Measurements from ENCODE around the gene TMEM17. TPM values are rescaled to one million over a fixed set of nuclear protein-coding genes. Genes with fewer than 3 reads are reported as not detected.

TMEM17 gene
- total and polyA plus RNA-seq, 2 of the 13 experiments (the other 11 are each of a cell fraction or from before 2014, with no cell fraction given), result 0.22 to 0.50 TPM

DNA sequence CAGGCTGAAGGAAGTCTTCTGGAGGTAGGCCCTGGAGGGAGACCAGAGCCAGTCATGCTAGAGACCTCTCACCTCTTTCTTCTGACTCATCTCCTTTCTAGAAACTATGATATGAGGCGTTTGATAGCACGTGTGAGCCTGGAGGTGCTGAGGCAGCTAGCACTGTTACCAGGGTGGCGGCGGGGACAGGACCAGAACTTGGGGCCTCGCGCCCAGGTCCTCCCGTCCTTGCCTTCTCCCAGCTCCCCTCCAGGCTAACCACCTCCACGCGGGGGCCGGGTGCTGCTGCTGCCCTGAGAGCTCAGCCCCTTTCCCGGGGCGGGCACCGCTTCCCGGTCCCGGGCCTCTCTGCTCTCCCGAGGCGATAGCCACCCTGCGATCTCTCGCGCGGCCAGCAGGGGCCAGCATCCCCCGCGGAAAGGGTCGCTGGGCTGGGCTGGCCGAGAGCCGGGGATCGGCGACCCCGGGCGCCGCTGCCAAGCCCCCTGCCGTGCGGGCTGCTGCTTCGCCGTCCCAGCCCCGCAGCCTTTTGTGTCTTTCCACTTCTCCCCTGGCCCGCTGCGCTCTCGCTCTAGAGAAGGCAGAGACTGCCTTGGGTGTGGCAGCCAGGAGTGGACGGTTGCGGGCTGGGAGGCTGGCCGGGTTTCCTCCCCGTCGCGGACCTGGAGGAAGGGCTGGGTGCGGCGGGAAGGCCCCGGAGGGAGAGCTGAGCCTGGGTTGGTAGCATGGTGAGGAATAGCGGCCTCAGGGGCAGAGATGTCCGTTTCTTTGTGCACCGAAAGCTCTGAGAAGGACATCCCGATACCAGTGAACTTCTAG is 49.1 kb downstream of the TMEM17 start (continued):
- TF ChIP-seq NFKBIZ (CRISPR knock-in tag; IDR thresholded peaks at IDR 0.05), result no peak
- TF ChIP-seq, protein P1, sequence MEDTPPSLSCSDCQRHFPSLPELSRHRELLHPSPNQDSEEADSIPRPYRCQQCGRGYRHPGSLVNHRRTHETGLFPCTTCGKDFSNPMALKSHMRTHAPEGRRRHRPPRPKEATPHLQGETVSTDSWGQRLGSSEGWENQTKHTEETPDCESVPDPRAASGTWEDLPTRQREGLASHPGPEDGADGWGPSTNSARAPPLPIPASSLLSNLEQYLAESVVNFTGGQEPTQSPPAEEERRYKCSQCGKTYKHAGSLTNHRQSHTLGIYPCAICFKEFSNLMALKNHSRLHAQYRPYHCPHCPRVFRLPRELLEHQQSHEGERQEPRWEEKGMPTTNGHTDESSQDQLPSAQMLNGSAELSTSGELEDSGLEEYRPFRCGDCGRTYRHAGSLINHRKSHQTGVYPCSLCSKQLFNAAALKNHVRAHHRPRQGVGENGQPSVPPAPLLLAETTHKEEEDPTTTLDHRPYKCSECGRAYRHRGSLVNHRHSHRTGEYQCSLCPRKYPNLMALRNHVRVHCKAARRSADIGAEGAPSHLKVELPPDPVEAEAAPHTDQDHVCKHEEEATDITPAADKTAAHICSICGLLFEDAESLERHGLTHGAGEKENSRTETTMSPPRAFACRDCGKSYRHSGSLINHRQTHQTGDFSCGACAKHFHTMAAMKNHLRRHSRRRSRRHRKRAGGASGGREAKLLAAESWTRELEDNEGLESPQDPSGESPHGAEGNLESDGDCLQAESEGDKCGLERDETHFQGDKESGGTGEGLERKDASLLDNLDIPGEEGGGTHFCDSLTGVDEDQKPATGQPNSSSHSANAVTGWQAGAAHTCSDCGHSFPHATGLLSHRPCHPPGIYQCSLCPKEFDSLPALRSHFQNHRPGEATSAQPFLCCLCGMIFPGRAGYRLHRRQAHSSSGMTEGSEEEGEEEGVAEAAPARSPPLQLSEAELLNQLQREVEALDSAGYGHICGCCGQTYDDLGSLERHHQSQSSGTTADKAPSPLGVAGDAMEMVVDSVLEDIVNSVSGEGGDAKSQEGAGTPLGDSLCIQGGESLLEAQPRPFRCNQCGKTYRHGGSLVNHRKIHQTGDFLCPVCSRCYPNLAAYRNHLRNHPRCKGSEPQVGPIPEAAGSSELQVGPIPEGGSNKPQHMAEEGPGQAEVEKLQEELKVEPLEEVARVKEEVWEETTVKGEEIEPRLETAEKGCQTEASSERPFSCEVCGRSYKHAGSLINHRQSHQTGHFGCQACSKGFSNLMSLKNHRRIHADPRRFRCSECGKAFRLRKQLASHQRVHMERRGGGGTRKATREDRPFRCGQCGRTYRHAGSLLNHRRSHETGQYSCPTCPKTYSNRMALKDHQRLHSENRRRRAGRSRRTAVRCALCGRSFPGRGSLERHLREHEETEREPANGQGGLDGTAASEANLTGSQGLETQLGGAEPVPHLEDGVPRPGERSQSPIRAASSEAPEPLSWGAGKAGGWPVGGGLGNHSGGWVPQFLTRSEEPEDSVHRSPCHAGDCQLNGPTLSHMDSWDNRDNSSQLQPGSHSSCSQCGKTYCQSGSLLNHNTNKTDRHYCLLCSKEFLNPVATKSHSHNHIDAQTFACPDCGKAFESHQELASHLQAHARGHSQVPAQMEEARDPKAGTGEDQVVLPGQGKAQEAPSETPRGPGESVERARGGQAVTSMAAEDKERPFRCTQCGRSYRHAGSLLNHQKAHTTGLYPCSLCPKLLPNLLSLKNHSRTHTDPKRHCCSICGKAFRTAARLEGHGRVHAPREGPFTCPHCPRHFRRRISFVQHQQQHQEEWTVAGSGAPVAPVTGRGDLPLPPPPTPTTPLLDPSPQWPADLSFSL (CRISPR knock-in tag; IDR thresholded peaks at IDR 0.05), result no peak
- peak; percentile 84 for TF ChIP-seq ZFX (CRISPR knock-in tag; IDR thresholded peaks at IDR 0.05; ENCODE audit: low read depth)
- TF ChIP-seq, protein P2, sequence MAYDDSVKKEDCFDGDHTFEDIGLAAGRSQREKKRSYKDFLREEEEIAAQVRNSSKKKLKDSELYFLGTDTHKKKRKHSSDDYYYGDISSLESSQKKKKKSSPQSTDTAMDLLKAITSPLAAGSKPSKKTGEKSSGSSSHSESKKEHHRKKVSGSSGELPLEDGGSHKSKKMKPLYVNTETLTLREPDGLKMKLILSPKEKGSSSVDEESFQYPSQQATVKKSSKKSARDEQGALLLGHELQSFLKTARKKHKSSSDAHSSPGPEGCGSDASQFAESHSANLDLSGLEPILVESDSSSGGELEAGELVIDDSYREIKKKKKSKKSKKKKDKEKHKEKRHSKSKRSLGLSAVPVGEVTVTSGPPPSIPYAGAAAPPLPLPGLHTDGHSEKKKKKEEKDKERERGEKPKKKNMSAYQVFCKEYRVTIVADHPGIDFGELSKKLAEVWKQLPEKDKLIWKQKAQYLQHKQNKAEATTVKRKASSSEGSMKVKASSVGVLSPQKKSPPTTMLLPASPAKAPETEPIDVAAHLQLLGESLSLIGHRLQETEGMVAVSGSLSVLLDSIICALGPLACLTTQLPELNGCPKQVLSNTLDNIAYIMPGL (CRISPR knock-in tag; IDR thresholded peaks at IDR 0.05; ENCODE audit: borderline replicate concordance in 1 of 2, low read depth in 1 of 2), result peak; percentile 91 to 96
- TF ChIP-seq NCOA2 (CRISPR knock-in tag; IDR thresholded peaks at IDR 0.05), result peak; percentile 69
- TF ChIP-seq SAFB2 (CRISPR knock-in tag; IDR thresholded peaks at IDR 0.05; ENCODE audit: borderline replicate concordance, low read depth), result peak; percentile 84
- TF ChIP-seq, protein P3, sequence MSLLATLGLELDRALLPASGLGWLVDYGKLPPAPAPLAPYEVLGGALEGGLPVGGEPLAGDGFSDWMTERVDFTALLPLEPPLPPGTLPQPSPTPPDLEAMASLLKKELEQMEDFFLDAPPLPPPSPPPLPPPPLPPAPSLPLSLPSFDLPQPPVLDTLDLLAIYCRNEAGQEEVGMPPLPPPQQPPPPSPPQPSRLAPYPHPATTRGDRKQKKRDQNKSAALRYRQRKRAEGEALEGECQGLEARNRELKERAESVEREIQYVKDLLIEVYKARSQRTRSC (CRISPR knock-in tag; IDR thresholded peaks at IDR 0.05; ENCODE audit: low read depth), result 0 out of 2 replicates have a peak, but pooled peaks have one; percentile 48
- TF ChIP-seq TGIF2 (CRISPR knock-in tag; IDR thresholded peaks at IDR 0.05), result no peak
- peak; percentile 88; the same call in 1 of the 2 replicates for TF ChIP-seq ZNF235 (CRISPR knock-in tag; IDR thresholded peaks at IDR 0.05; ENCODE audit: borderline replicate concordance)
- peak; percentile 47; the same call in 1 of the 2 replicates for TF ChIP-seq ETV5 (CRISPR knock-in tag; IDR thresholded peaks at IDR 0.05; ENCODE audit: borderline replicate concordance)
- no peak for TF ChIP-seq NCOA5 (CRISPR knock-in tag; IDR thresholded peaks at IDR 0.05)
- TF ChIP-seq, protein P4, sequence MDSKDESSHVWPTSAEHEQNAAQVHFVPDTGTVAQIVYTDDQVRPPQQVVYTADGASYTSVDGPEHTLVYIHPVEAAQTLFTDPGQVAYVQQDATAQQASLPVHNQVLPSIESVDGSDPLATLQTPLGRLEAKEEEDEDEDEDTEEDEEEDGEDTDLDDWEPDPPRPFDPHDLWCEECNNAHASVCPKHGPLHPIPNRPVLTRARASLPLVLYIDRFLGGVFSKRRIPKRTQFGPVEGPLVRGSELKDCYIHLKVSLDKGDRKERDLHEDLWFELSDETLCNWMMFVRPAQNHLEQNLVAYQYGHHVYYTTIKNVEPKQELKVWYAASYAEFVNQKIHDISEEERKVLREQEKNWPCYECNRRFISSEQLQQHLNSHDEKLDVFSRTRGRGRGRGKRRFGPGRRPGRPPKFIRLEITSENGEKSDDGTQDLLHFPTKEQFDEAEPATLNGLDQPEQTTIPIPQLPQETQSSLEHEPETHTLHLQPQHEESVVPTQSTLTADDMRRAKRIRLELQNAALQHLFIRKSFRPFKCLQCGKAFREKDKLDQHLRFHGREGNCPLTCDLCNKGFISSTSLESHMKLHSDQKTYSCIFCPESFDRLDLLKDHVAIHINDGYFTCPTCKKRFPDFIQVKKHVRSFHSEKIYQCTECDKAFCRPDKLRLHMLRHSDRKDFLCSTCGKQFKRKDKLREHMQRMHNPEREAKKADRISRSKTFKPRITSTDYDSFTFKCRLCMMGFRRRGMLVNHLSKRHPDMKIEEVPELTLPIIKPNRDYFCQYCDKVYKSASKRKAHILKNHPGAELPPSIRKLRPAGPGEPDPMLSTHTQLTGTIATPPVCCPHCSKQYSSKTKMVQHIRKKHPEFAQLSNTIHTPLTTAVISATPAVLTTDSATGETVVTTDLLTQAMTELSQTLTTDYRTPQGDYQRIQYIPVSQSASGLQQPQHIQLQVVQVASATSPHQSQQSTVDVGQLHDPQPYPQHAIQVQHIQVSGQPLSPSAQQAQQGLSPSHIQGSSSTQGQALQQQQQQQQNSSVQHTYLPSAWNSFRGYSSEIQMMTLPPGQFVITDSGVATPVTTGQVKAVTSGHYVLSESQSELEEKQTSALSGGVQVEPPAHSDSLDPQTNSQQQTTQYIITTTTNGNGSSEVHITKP (CRISPR knock-in tag; IDR thresholded peaks at IDR 0.05; ENCODE audit: low read depth), result no peak
- no peak for TF ChIP-seq SMARCE1 (IDR thresholded peaks at IDR 0.05; ENCODE audit: borderline replicate concordance)
- peak; percentile 32 for TF ChIP-seq ZNF839 (CRISPR knock-in tag; IDR thresholded peaks at IDR 0.05; ENCODE audit: borderline replicate concordance)
- TF ChIP-seq ZNF589 (CRISPR knock-in tag; conservative IDR thresholded peaks at IDR 0.05), result peak; percentile 96
